ENCODE measurements around the gene MRPL53.
"Not testable (repeated sequence)": the region's sequence is repeated elsewhere in the genome, so short reads cannot be mapped to it uniquely, and the experiment has no call there.

MRPL53 gene

GRCh38 chr2:74474899-74475298 lies 2.4 kb upstream of the MRPL53 start:
- no peak for TF ChIP-seq CTCF (IDR thresholded peaks at IDR 0.05; ENCODE audit: control insufficient read depth, extremely low read depth, insufficient read depth)
- H3K4me3 ChIP-seq (ENCODE audit: low read depth, low read length) = no peak overlapping the region
- no peak for DNase-seq (ENCODE audit: low read depth)

GRCh38 chr2:74474481-74474880 lies 2.0 kb upstream of the MRPL53 start:
- TF ChIP-seq CTCF (IDR thresholded peaks at IDR 0.05; ENCODE audit: control insufficient read depth, extremely low read depth, insufficient read depth) = no peak
- H3K4me3 ChIP-seq (ENCODE audit: low read depth, low read length) = no peak overlapping the region
- no peak for DNase-seq (ENCODE audit: low read depth)

- DNase-seq (ENCODE audit: low read depth) = no peak
- peak overlapping the region; percentile 66 for H3K4me3 ChIP-seq (ENCODE audit: low read depth, low read length)
- no peak for TF ChIP-seq CTCF (IDR thresholded peaks at IDR 0.05; ENCODE audit: control insufficient read depth, extremely low read depth, insufficient read depth)
These were observed 422 bp upstream of the MRPL53 start for GRCh38 chr2:74472945-74473258.

GRCh38 chr2:74471332-74472065 lies 981 bp downstream of the MRPL53 start:
- no peak for DNase-seq (ENCODE audit: low read depth)
- H3K4me3 ChIP-seq (ENCODE audit: low read depth, low read length) = peak overlapping the region; percentile 66
- TF ChIP-seq CTCF (IDR thresholded peaks at IDR 0.05; ENCODE audit: control insufficient read depth, extremely low read depth, insufficient read depth) = no peak

- not testable (repeated sequence) for DNase-seq (ENCODE audit: low read depth); H3K4me3 ChIP-seq (ENCODE audit: low read depth, low read length)
These were observed 1.7 kb downstream of the MRPL53 start for GRCh38 chr2:74470742-74471141.

GRCh38 chr2:74464406-74464805 lies 8.1 kb downstream of the MRPL53 start:
- no peak for TF ChIP-seq CTCF (IDR thresholded peaks at IDR 0.05; ENCODE audit: control insufficient read depth, extremely low read depth, insufficient read depth)
- DNase-seq (ENCODE audit: low read depth) = no peak
- H3K4me3 ChIP-seq (ENCODE audit: low read depth, low read length) = peak overlapping the region; percentile 75

GRCh38 chr2:74462786-74463105 lies 9.7 kb downstream of the MRPL53 start:
- no peak for TF ChIP-seq CTCF (IDR thresholded peaks at IDR 0.05; ENCODE audit: control insufficient read depth, extremely low read depth, insufficient read depth)
- no peak overlapping the region for H3K4me3 ChIP-seq (ENCODE audit: low read depth, low read length)
- no peak for DNase-seq (ENCODE audit: low read depth)
